Myocyte (in vitro differentiated cells): ENCODE measurements around the gene ZRANB3. TPM values are rescaled to one million over a fixed set of nuclear protein-coding genes. Genes with fewer than 3 reads are reported as not detected.
"Not testable (repeated sequence)": the region's sequence is repeated elsewhere in the genome, so short reads cannot be mapped to it uniquely, and the experiment has no call there.

ENCODE experiments used
- DNase-seq: peaks from one replicate; pipeline ENCODE4 v3.0.0-alpha.2; 2012; ENCODE audit warnings: low read depth
- total RNA-seq: library from RNA; depleted of rRNA; stranded (reverse); fragments of >200 nt; gene quantifications from 2 replicates; pipeline ENCODE4 v1.2.3, GENCODE V29; 2014

ZRANB3 gene
- total RNA-seq, 1 donor from 2014 or later = 7.9 TPM

GRCh38 chr2:135490376-135490775 lies 40.6 kb downstream of the ZRANB3 start:
- DNase-seq = peak; percentile 7

- no peak for DNase-seq
These were observed 45.6 kb downstream of the ZRANB3 start for GRCh38 chr2:135485441-135485840.

DNA sequence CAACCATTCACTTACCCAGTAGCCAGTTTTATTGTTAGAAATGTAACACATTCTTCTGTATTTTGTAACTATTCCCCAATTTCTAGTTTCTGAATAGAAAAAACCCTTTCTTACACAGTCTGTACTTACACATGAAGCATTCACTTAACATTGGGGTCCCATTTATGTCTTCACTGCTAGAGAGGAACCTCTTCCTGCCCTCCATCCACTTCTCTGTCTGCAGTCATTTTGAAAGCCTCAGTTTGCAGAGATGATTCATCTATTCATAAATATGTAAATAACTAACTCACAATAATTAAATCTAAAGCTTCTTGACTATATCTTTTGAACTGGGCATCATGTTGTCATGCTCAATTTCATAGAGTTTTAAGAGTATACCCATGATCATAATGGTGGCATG lies 55.9 kb downstream of the ZRANB3 start:
- DNase-seq = no peak

- peak; percentile 52 for DNase-seq
These were observed 57.5 kb downstream of the ZRANB3 start for GRCh38 chr2:135473567-135473966.

DNA sequence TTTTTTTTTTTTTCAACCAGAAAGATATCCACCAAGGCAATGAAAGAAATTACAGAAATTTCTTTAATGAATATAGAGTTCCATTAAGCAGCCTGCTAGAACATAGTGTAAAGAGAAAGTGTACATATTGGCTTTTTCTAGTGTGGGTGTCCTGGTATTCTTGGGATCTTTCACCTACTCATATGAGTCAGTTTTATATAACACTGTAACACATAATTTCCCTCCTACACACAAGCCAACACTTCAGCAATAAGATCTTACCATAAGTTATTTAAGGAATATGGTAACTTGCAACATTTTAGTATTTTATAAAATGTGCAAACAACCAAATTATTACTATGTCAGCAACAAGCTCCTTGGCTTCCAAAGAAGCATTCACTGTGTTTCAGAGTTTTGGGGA lies 59.9 kb downstream of the ZRANB3 start:
- no peak for DNase-seq

DNA sequence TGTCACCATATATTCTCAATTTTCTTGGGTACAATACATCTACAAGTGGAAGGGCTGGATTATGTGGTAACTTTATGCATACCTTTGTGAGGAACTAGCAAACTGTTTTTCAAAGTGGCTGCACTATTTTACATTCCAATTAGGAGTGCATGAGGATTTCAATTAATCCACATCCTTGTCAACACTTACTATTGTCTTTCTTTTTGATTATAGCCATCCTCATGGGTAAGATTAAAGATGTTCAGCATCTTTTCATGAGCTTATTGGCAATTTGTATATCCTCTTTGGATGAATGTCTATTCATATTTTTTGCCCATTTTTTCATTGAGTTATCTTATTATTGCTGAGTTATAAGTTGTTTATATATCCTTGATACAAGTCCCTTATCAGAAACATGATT lies 73.7 kb downstream of the ZRANB3 start:
- no peak for DNase-seq

DNA sequence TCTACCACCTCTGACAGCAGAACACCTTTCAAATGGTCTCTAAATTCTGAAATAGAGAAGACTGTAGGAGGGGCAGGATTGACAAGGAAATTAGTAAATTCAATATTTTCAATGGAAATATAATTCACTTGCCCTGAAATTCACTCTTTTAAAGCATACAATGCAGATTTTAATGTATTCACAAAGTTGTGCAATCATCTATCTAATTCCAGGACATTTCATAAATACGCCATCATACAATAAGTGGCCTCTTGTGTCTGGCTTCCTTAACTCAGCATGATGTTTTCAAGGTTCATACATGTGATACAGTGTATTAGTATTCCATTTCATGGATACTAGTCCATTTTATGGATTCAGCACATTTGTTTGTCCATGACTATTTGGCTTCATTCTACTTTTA lies 74.2 kb downstream of the ZRANB3 start:
- no peak for DNase-seq

GRCh38 chr2:135456431-135456830 lies 74.6 kb downstream of the ZRANB3 start:
- DNase-seq = peak; percentile 52

GRCh38 chr2:135454608-135455007 lies 76.4 kb downstream of the ZRANB3 start:
- no peak for DNase-seq

GRCh38 chr2:135453027-135453426 lies 78.0 kb downstream of the ZRANB3 start:
- DNase-seq = not testable (repeated sequence)

GRCh38 chr2:135451966-135452365 lies 79.1 kb downstream of the ZRANB3 start:
- no peak for DNase-seq

GRCh38 chr2:135443013-135443412 lies 88.0 kb downstream of the ZRANB3 start:
- DNase-seq = not testable (repeated sequence)

DNA sequence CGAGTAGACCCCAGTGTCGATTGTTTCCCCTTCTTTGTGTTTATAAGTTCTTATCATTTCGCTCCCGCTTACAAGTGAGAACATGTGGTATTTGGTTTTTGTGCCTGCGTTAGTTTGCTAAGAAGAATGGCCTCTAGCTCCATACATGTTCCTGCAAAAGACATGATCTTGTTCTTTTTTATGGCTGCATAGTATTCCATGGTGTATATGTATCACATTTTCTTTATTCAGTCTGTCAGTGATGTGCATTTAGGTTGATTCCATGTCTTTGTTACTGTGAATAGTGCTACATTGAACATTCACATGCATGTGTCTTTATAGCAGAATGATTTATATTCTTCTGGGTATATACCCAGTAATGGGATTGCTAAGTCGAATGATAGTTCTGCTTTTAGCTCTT lies 95.9 kb downstream of the ZRANB3 start:
- not testable (repeated sequence) for DNase-seq

DNA sequence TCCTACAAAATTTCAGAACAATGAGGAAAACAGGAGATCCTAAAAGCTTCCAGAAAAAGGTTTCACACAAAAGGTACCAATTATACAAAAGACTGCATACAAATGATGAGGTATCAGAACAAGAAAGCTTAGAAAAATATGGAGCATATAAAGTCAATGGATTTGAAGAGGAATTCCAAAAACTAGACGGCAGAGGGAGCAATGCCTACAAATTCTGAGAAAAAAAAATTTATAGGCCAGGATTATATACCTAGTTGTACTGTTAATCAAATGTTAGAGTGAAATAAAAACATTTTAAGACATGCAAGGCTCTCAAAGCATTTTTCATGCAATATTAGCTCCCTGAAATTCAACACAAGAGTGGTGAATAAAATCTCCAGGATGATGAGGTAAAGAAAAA lies 106.2 kb downstream of the ZRANB3 start:
- DNase-seq = peak; percentile 11

DNA sequence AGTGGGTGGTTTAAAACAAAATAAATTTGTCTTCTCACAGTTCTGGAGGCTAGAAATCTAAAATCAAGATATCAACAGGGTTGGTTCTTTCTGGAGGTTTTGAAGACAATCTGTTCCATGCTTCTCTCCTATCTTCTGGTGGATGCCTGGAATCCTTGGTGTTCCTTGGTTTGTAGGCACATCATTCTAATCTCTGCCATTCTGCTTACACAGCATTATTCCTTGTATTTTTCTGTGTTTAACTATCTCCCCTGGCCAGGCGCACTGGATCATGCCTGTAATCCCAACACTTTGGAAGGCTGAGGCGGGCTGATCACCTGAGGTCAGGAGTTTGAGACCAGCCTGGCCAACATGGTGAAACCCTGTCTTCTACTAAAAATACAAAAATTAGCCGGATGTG lies 108.1 kb downstream of the ZRANB3 start:
- no peak for DNase-seq

- no peak for DNase-seq
These were observed 119.4 kb downstream of the ZRANB3 start for GRCh38 chr2:135411646-135412045.

GRCh38 chr2:135409436-135409835 lies 121.6 kb downstream of the ZRANB3 start:
- no peak for DNase-seq

DNA sequence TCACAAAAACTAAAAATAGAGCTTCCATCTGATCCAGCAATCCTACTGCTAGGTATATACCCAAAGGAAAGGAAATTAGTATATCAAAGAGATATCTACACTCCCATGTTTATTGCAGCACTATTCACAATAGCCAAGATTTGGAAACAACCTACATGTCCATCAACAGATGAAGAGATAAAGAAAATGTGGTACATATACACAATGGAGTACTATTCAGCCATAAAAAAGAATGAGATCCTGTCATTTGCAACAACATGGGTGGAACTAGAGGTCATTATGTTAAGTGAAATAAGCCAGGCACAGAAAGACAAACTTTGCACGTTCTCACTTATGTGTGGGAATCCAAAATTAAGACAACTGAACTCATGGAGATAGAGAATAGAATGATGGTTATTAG lies 134.8 kb downstream of the ZRANB3 start:
- not testable (repeated sequence) for DNase-seq

DNA sequence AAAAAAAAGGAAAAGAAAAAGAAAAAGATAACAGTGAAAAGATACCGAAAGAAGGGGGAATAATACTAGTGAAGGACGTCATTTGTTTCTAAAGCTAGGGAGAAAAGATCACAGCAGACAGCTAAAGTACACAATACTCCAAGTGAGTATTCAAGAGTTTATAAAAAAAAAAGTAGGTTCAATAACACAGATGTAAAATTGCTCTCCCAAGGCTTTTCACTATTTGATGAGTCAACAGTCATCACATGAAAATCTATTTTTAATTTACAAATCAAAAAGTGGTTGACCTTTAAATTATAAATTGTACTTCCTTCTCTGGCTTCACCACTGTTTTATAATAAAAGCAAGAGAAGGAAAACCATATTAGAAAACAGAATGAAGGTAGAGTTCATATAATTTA lies 144.0 kb downstream of the ZRANB3 start:
- peak; percentile 22 for DNase-seq

DNA sequence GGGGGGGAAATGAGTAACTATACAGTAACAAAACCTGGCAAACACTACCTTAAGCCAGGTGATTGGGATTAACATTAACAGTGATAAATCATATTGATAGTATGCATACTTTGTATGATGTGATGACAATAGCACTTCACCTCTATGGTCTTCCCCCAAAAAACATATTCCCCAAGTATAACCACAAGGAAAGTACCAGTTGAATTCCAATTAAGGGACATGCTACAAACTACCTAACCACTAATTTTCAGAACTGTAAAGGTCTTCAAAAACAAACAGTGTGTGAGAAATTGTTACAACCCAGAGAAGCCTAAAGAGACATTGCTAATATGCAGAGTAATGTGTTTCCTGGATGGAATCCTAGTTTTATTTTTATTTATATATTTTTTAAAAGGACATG lies 152.4 kb downstream of the ZRANB3 start:
- no peak for DNase-seq

DNA sequence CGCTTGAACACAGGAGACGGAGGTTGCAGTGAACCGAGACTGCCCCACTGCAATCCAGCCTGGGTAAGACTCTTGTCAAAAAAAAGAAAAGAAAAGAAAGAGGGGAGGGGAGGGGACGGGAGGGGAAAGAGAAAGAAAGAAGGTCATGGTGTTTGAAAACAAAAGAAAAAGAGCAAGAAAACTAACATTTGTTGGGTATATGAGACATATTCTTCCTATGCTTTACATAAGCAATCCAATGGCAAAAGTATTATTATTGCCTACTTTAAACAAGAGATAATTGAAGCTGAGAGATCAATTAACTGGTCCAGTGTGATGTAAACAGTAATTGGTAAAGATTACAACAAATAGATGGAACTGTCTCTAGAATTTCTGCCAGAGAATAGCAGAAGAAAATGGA lies 157.3 kb downstream of the ZRANB3 start:
- no peak for DNase-seq

DNA sequence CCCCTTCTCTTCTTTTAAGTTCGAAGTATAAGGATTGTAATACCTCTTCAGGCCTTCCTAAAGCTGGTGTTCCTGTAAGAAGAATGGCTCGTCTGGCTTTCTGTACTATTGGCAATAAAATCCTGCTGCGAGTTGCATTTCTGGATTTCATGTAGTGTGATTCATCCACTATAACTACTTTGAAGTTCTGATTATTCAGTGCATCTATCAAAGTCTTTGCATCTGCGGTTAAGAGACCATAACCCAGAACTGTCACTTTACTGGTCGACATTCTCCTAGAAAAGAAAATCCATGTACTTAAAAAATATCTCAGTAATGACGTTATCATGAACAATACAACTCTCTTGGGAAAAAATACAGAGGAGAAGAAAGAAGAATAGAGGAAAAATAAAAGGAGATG lies 181.1 kb downstream of the ZRANB3 start:
- DNase-seq = no peak

- DNase-seq = not testable (repeated sequence)
These were observed 182.8 kb downstream of the ZRANB3 start for GRCh38 chr2:135348096-135348704.

GRCh38 chr2:135337071-135337470 lies 193.9 kb downstream of the ZRANB3 start:
- peak; percentile 6 for DNase-seq
